SKM-1 (cell line): Measurements from ENCODE around the gene FOXL3.
"Not testable (repeated sequence)": the region's sequence is repeated elsewhere in the genome, so short reads cannot be mapped to it uniquely, and the experiment has no call there.

Source experiments
- DNase-seq: peaks from one replicate; lab custom pipeline; 2025; ENCODE audit not compliant: unreplicated experiment; lab: John Stamatoyannopoulos, UW

Gene FOXL3

DNA sequence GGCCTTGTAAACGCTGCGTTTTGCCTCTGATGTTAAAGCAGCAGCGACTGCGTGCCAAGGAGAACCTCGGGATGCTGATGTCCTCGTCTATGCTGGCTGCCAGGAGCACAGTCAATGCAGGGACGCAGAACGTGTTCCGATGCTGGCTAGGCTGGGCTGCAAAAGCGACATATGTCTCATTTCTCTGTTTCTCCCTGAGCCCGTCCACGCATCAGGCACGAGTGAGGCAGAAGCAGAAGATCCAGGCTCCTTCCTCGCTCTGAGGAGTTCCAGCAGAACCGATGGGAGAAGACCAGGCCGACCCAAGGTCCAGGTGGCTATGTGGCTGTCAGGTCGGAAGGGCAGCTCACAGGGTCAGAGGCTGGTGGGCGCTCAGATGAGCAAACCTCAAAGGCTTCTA is 3.7 kb upstream of the FOXL3 start:
- no peak for DNase-seq

DNA sequence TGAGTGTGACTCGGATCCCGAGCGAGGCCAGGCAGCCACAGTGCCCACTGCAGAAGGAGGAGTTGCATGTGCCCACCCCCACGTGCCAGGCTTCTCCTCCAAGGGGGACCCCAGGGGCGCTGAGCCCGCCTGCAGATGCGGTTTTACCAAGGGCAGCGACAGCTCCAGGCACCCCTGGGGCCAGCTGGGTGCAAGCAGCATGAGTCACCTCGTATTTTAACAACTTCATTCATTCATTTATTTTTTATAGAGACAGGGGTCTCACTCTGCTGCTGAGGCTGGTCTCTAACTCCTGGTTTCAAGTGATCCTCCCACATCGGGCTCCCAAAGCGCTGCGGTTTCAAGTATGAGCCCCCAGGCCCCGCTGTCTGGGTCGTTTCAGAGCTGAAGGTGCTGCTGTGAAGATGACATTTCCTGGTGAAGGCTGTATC is 1.3 kb upstream of the FOXL3 start:
- DNase-seq = no peak

DNA sequence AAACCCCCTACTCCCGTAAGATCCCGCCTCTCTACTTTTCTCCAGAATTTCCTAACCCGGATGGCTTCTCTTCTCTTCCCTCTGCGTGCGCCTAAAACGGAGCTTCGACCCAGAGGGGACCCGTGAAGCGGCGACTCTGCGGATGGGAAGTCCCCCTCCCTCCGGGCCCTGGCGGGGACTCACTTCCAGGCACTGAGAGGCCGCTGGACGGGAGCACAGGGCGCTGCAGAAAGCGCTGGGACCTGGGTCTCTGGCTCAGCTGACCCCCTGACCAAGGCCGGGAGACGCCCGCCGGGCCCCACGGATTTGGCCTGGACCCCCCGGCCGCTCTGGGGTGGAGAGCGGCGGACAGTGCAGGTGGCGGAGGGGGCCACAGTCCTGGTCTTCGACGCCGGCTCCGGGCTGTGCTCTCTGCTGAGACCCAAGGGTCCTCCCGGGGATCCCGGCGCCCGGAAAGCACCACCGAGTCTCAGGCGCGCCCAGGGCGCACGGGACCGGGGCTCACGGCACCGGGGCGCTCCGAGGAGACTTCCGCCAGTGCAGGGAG is 688 bp upstream of the FOXL3 start:
- no peak for DNase-seq

DNA sequence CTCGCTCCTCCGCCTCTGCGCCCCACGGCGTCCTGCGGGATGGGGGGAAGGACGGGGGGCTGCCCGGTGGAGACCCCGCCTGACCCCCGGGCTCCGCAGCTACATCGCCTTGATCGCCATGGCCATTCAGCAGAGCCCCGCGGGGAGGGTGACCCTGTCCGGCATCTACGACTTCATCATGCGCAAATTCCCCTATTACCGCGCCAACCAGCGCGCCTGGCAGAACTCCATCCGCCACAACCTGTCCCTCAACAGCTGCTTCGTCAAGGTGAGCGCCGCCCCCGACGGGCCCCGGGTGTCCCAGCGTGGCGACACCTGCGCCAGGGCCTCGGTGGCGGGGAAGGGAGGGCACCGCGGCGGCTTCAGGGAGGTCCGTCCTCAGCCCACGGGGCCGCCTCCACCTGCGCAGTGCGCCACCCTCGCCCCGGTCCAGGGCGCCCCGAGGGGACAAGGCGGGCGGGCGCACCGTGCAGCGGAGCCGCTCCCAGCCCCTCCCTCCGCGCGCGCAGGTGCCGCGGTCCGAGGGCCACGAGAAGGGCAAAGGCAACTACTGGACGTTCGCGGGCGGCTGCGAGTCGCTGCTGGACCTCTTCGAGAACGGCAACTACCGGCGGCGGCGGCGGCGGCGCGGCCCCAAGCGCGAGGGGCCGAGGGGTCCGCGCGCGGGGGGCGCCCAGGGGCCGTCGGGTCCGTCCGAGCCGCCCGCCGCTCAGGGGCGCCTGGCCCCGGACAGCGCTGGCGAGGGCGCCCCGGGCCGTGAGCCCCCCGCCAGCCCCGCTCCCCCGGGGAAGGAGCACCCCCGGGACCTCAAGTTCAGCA is 793 bp downstream of the FOXL3 start:
- no peak for DNase-seq

DNA sequence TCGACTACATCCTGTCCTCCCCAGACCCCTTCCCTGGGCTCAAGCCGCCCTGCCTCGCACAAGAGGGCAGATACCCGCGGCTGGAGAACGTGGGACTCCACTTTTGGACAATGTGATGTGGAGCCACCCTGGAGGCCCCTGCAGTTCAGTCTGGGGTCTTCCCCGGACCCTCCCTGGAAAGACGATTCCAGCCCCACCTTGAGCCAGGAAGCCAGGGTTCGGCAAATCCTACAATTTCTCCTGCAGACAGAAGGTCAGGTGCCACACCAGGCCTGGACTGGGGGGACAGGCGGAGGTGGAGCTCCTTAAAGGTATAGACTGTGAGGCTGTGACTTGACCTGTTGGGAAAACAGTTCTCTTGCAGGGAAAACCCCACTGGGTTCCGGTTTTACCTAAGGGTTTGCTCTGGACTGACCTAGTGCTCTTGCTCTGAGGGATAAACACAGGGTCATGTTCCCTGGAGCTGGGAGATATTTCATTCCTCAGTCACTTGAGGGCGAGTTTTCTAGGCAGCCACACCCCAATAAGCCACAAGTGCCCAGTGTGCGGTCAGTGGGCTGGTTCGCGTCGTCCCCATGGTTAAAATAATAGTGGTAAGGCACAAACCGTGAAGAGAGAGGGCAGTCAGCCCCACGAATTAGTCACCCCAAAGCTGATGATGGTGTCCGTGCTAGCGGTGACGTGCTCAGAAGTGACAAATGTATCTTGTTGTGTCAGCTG is 1.6 kb downstream of the FOXL3 start:
- no peak for DNase-seq

DNA sequence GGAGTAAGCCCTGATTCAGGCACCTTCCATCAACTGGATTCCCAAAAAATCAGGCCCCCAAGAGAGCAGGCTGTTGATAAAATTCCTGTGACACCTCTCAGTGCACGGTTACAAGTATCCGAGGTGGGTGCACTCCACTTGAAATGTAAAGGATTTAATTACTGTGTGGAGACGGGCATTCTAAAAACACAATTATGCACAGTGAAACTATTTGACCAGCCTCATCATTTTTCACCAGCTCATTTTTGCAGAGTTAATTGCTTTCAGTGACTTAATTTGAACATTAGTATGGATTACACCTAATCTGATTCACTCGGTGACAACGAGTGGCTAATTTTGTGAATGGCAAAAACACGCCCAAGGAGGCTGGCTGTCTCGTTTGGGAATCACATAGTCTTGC is 2.3 kb downstream of the FOXL3 start:
- no peak for DNase-seq

DNA sequence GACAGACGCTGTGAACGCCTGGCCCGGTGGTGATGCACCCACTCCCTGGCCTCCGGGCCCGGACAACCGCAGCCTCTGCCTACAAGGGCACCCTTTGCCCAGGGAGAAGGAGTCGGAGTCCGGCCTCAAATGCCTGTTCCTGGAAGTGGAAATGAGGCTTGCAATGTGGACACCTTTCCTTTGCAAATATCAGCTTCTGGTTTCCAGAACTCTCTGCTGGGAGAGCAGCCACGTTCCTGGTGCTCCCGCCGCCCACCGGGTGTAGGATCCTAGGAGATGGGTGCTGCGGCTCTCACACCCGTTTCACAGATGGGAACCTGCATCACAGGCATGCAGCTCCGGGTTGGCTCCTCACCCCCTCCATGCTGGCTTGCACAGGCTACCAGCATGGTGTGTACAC is 2.9 kb downstream of the FOXL3 start:
- DNase-seq = no peak

DNA sequence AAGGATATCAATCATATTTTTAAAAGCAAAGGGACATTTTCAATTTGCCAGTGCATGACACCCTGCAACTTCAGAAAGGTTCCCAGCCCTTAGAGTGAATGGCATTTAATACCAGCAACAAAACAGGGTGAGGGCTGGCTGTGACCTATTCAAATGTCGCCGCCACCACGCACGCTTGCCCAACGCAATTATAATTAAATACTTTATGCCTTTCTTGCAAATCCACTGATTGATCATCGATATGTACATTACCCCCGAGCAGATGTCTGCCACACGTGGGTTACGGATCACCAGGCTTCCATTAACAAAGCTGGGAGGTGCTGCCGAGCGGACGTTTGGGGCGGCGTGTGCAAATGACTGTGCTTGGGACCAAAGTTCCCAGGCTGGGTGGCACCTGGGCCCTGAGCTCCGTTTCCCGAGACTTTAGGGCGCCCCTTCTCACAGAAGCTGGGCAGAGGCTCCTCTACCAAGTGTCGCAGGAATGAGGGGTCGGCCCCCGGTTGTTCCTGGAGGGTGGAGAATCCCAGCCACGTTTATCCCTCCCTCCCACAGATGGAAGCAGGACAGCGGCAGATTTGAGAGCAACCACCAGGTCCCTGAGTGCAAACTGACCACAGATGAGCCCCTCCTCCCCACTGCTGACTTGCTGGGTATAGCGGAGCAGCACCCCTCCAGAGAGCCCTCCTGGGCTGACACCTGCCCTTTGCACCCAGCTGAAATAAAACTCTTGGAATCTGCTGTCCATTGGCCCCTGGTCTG is 3.9 kb downstream of the FOXL3 start:
- no peak for DNase-seq

DNA sequence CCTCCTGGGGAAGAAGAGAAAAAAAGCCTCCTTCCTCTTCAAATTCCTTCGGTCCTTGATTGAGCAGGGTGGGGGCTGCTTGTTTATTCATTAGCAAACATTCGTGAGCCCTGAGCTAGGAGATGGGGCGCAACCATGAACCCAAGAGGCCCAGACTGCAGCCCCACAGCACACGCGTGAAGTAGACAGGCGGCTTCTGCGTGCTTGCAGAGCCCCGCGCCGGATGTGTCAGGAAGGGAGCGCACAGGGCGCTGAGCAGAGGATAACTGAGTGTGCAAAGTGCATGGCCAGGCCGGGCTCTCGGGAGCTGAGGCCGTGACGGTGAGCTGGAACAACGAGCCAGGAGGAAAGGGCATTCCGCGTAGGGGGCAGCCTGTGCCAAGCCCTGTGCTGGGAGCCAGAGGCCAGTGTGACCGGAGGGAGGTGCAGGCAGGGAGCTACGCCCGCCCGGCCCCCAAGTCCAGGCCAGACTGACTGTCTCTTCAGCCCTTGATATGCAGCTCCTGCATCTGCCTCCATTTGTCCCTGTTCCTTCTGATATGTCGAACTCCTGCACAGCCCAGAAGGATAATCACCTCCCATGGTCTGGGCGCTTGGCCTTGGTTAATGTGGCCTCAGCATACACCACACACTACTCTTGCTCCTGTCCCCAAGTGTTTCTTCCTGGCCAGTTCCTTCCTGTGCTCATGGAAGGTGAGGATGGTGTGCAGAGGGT is 4.6 kb downstream of the FOXL3 start:
- DNase-seq = no peak

DNA sequence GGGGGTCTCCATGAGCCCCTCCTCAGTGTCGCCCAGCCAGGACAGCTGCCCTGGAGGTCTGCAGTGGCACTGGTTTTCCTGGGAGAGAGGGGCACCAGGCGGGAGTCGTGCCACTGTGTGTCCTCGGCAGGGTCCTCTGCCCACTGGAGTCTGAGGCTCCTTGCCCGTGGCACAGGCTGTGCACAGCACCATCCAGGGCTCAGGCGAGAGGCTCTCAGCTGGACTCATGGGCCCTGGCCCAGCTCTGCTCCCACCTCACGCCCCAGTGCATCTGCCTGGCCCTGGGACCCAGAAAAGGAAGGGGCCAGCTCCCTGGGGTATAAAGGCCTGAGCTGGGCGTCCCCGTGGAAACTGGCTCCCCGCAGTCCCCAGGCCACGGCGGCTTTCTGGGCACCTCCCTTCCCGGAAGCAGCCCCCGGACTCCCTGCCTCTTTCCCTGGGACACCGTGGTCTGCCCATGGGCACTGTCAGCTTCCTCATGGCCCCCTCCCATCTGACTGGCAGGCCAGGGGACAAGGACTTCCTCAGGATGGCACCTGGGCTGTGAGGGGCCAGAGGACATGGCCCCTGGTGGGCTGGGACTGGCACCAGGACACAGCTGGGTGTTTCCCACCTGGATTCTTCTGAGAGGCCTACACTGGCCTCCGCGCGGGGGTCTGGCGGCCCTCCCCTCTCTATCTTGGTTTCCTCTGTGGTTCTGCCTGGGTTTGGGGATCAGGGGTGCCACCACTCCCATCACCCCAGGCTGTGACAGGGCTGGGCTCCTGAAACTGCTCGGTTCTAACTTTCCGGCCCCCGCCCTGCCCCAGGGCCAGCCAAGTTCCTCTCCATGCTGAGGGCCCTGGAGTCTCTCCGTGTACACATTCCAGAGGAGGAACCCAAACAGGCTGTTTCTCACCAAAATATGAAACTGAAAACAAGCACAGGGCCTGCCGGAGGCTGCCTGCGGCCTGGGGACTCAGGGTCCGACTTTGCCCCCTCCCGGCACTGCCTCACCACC is 5.5 kb downstream of the FOXL3 start:
- no peak for DNase-seq

DNA sequence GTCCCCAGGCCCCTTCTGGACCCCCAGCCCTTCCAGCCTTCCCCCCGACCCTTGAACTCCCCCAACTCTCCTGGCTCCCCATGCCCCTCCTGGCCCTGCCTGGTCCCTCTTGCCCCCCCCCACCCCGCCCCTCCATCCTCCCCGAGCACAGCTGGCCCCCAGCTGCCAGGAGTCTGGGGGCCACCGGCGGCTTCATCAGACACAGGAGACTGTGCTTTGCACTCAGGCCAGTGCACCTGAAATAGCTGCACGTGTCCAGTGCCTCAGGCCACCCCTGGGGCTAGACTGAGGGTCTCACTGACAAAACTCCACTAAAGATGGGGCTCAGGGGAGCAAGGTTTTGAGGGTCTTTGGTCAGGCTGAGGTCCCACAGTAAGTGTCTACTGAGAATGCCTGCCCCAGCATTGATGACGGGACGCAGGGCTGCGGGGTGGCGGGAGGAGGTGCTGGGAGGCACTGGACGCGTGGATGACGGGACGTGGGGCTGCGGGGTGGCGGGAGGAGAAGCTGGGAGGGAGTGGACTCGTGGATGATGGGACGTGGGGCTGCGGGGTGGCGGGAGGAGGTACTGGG is 6.5 kb downstream of the FOXL3 start:
- no peak for DNase-seq

DNA sequence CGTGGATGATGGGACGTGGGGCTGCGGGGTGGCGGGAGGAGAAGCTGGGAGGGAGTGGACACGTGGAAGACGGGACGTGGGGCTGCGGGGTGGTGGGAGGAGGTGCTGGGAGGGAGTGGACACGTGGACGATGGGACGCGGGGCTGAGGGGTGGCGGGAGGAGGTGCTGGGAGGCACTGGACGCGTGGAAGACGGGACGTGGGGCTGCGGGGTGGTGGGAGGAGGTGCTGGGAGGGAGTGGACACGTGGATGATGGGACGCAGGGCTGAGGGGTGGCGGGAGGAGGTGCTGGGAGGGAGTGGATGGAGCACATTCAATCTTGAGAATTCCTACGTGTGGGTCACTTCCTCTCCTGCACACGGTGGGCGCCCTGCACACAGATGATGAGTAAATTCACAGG is 7.2 kb downstream of the FOXL3 start:
- DNase-seq = not testable (repeated sequence)

DNA sequence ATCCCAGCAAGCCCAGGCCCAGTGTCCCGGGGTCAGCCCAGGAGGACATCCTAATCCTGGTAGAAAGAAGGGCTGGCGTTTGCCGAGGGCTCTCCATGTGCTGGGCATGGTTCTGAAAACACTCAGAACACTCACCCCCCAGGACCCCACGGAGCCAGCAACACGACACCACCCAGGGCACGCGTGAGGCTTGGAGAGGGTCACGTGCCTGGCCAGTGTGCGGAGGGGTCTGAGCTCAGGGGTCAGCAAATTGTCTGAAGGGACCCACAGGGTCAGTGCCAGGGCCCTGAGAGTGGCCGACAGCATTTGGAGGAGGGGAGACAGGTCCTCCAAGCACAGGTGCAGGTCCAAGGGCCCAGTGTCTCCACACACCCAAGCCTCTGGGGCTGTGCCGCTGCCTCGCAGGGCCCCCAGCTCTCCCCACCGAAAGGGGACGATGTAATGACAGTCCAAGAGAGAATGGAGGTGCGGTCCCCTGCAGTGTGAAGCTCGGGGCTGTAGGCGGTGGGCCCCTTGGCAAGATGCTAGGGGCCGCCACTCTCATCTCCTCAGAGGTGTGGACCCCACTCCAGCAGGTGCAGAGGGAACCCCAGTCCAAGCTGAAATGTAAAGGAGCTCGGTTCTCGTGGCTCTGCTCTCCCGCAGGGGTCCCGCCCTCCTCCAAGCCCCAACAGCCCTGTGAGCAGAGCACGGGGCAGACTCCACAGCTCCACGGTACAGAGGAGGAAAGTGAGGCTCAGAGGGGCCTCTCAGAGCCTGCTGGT is 7.8 kb downstream of the FOXL3 start:
- no peak for DNase-seq

DNA sequence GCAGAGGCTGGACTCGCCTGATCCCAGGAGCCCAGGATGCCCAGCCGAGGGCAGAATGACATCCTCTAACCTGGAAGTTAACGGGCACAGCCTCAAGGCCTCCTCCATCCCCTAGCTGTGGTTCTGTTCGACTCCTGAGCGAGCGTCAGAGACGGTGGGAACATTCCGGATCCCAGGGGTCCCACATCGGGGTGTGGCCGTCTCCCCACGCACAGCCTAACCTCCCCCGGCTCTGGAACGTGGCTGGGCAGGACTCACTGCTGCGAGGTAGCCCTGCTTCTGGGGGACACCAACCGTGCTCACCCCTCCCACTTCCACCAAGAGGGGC is 8.4 kb downstream of the FOXL3 start:
- no peak for DNase-seq

DNA sequence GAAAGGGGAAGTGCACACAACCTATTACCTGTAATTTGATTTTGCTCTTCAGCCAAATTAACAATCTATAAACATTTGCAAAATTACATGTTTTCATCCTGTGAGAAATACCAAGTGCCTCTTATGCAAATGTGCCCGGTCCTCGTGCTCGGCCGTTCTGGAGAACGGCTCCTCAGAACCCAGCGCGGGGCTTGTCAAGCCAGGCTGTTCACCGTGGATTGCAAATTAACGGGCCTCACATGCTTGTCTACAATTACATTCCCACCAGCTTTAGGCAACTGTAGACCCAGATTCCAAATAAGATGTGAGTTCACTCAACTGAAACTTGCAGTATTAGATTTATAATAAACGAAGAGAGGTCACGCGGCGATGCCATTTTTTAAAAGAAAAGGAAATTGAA is 8.8 kb downstream of the FOXL3 start:
- no peak for DNase-seq

DNA sequence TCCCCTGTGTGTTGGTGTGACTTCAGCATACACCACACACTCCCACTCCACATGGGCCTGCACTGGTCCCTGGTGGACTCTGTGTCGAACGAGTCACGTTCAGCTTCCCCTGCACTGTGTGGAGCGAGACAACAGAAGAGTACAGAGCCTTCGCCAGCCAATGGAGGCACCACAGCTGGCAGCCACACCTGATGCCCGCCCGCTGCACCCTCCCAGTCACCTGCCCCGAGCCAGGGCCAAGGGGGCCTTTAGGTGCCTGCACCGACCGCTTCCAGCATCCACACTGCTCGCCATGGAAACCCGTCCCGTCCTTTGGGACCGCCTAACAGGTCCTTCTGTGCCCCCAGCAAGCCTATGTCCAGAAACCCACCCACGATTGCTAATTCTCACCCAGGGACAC is 9.2 kb downstream of the FOXL3 start:
- no peak for DNase-seq

DNA sequence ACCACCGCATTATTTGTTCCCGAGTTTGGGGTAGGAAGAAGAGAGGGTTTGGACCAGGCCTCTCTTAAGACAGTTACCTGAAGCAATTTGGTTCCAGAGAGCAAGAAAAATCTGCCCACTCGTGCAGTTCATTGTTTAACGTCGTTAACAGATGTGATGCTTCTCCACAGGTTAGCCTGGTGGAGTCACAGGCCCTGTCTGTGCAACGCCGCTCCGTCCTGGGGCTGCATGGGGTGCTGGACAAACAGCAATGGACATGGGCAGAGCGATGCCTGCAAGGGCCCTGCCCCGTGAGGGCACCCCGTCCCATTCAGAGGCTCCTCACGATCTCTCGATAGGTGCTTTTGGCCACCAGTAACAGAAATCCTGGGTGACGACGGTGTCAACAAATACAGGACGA is 9.7 kb downstream of the FOXL3 start:
- no peak for DNase-seq

DNA sequence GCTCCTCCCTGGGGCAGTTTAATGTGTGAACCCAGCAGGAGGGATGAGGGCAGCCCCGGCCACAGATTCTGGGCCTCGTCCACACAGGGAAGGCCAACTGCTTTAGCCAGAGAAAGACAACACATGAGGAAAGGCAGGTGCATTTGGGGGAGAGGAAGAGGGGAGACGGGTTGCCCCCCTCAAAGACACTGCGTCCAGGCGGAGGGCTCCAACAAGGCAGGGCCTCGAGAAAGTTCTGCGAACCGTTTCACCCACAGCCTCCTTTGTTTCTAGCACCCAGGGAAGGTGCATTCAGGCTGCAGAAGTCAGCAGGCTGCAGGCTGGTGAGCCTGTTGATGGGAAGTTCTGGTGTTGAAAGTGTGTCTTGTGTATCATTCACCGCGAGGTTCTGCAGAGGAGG is 10.1 kb downstream of the FOXL3 start:
- no peak for DNase-seq
